GM12878 (cell line): ENCODE measurements around the gene RARB.

Experiments used
- ASH2L ChIP-seq: fragments of 300-600, 200-600 bp; sonication (generic); IDR thresholded peaks from 2 replicates; pipeline ENCODE4 v1.6.1; 2017; ENCODE audit warnings: low read depth, mild to moderate bottlenecking, borderline replicate concordance
- CHD4 ChIP-seq: fragments of 200-600 bp; sonication (generic); IDR thresholded peaks from 2 replicates; pipeline ENCODE4 v1.6.1; 2016; ENCODE audit warnings: mild to moderate bottlenecking
- FOXK2 ChIP-seq: fragments of 450-650 bp; IDR thresholded peaks from 2 replicates; pipeline ENCODE4 v1.6.1; 2017; ENCODE audit warnings: mild to moderate bottlenecking, moderate library complexity
- KDM1A ChIP-seq: fragments of 200-600 bp; sonication (generic); IDR thresholded peaks from 2 replicates; pipeline ENCODE4 v1.6.1; 2016; ENCODE audit warnings: borderline replicate concordance
- POLR2A ChIP-seq: IDR thresholded peaks from 2 replicates; pipeline ENCODE4 v1.6.1; 2011; ENCODE audit warnings: low read depth, mild to moderate bottlenecking, low read length
- RAD21 ChIP-seq: IDR thresholded peaks from 2 replicates; pipeline ENCODE4 v1.6.1; 2011; ENCODE audit warnings: mild to moderate bottlenecking, low read depth, low read length, moderate library complexity; ENCODE audit not compliant: insufficient read depth
- RCOR1 ChIP-seq: conservative IDR thresholded peaks from 2 replicates; pipeline ENCODE4 v1.6.1; 2012; ENCODE audit warnings: low read depth, low read length, improper control_type of control experiment
- SIN3A ChIP-seq: IDR thresholded peaks from 2 replicates; pipeline ENCODE4 v1.6.1; 2012; ENCODE audit warnings: low read depth, low read length, improper control_type of control experiment
- TF ChIP-seq, protein P1 (sequence below): fragments of 450-650 bp; IDR thresholded peaks from 2 replicates; pipeline ENCODE4 v1.6.1; 2016; ENCODE audit warnings: mild to moderate bottlenecking
- TF ChIP-seq, protein P2 (sequence below), 3 experiments: IDR thresholded peaks in 2 of 3; conservative IDR thresholded peaks in 1 of 3; 2 replicates each; pipeline ENCODE4 v1.5.1; 2011; ENCODE audit warnings: low read depth in 3 of 3, low read length in 3 of 3, mild to moderate bottlenecking in 3 of 3, control low read depth in 2 of 3, moderate library complexity in 2 of 3, inconsistent platforms in 1 of 3, mixed read lengths in 1 of 3; ENCODE audit not compliant: control insufficient read depth in 2 of 3, insufficient read depth in 1 of 3; ENCODE audit errors: extremely low read depth in 1 of 3

DNA sequence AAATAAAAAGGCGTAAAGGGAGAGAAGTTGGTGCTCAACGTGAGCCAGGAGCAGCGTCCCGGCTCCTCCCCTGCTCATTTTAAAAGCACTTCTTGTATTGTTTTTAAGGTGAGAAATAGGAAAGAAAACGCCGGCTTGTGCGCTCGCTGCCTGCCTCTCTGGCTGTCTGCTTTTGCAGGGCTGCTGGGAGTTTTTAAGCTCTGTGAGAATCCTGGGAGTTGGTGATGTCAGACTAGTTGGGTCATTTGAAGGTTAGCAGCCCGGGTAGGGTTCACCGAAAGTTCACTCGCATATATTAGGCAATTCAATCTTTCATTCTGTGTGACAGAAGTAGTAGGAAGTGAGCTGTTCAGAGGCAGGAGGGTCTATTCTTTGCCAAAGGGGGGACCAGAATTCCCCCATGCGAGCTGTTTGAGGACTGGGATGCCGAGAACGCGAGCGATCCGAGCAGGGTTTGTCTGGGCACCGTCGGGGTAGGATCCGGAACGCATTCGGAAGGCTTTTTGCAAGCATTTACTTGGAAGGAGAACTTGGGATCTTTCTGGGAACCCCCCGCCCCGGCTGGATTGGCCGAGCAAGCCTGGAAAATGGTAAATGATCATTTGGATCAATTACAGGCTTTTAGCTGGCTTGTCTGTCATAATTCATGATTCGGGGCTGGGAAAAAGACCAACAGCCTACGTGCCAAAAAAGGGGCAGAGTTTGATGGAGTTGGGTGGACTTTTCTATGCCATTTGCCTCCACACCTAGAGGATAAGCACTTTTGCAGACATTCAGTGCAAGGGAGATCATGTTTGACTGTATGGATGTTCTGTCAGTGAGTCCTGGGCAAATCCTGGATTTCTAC is at the start of gene RARB:
- TF ChIP-seq, protein P1, sequence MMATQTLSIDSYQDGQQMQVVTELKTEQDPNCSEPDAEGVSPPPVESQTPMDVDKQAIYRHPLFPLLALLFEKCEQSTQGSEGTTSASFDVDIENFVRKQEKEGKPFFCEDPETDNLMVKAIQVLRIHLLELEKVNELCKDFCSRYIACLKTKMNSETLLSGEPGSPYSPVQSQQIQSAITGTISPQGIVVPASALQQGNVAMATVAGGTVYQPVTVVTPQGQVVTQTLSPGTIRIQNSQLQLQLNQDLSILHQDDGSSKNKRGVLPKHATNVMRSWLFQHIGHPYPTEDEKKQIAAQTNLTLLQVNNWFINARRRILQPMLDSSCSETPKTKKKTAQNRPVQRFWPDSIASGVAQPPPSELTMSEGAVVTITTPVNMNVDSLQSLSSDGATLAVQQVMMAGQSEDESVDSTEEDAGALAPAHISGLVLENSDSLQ: no peak
- TF ChIP-seq KDM1A (no peak), CHD4 (no peak), SIN3A (no peak), RCOR1 (no peak), RAD21 (no peak), ASH2L (no peak), POLR2A (no peak), FOXK2 (no peak)
- TF ChIP-seq, protein P2, sequence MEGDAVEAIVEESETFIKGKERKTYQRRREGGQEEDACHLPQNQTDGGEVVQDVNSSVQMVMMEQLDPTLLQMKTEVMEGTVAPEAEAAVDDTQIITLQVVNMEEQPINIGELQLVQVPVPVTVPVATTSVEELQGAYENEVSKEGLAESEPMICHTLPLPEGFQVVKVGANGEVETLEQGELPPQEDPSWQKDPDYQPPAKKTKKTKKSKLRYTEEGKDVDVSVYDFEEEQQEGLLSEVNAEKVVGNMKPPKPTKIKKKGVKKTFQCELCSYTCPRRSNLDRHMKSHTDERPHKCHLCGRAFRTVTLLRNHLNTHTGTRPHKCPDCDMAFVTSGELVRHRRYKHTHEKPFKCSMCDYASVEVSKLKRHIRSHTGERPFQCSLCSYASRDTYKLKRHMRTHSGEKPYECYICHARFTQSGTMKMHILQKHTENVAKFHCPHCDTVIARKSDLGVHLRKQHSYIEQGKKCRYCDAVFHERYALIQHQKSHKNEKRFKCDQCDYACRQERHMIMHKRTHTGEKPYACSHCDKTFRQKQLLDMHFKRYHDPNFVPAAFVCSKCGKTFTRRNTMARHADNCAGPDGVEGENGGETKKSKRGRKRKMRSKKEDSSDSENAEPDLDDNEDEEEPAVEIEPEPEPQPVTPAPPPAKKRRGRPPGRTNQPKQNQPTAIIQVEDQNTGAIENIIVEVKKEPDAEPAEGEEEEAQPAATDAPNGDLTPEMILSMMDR (IDR thresholded peaks at IDR 0.05 in 2 of 3, conservative IDR thresholded peaks at IDR 0.05 in 1 of 3; ENCODE audit: control insufficient read depth in 2 of 3, extremely low read depth in 1 of 3, insufficient read depth in 1 of 3, low read depth in 3 of 3, low read length in 3 of 3): no peak
